Neural cell (in vitro differentiated cells): Measurements from ENCODE around the gene NME8. TPM values are rescaled to one million over a fixed set of nuclear protein-coding genes. Genes with fewer than 3 reads are reported as not detected.

Experiments
- H2AFZ ChIP-seq: fragments of 200-600, 300-800 bp; sonication (generic), shearing (Covaris generic); 2 replicates; pipeline ENCODE4 v1.6.0; 2014; ENCODE audit warnings: low read depth, mild to moderate bottlenecking, antibody characterized with exemption, low read length, moderate library complexity
- H3F3A ChIP-seq: fragments of 200-600 bp; shearing (Covaris generic); 2 replicates; pipeline ENCODE4 v1.6.1; 2016; ENCODE audit warnings: mild to moderate bottlenecking, moderate library complexity, mixed read lengths, antibody characterized with exemption, low read length; ENCODE audit not compliant: insufficient read depth, poor library complexity, severe bottlenecking
- H3K27ac ChIP-seq: fragments of 200-600, 300-800 bp; sonication (generic), shearing (Covaris generic); 2 replicates; pipeline ENCODE4 v1.5.1; 2014; ENCODE audit warnings: mild to moderate bottlenecking, low read length, moderate library complexity
- H3K27me3 ChIP-seq: fragments of 300-800, 200-600 bp; sonication (generic), shearing (Covaris generic); 2 replicates; pipeline ENCODE4 v1.6.0; 2014; ENCODE audit warnings: mild to moderate bottlenecking, low read depth, low read length, moderate library complexity; ENCODE audit not compliant: insufficient read depth
- H3K36me3 ChIP-seq: fragments of 300-800, 200-600 bp; sonication (generic), shearing (Covaris generic); 2 replicates; pipeline ENCODE4 v1.5.1; 2014; ENCODE audit warnings: mild to moderate bottlenecking, antibody characterized with exemption, low read length, moderate library complexity; ENCODE audit not compliant: insufficient read depth
- H3K4me2 ChIP-seq: fragments of 300-800, 200-600 bp; sonication (generic), shearing (Covaris generic); 2 replicates; pipeline ENCODE4 v1.6.0; 2014; ENCODE audit warnings: mild to moderate bottlenecking, low read length
- H3K4me3 ChIP-seq: fragments of 300-800, 200-600 bp; sonication (generic), shearing (Covaris generic); 2 replicates; pipeline ENCODE4 v1.5.1; 2014; ENCODE audit warnings: mild to moderate bottlenecking, low read length, moderate library complexity
- H3K79me2 ChIP-seq: fragments of 200-600 bp; shearing (Covaris generic); replicated peaks from 2 replicates; pipeline ENCODE4 v1.6.0; 2014; ENCODE audit warnings: mild to moderate bottlenecking, low read length, moderate library complexity; ENCODE audit not compliant: insufficient read depth
- H3K9ac ChIP-seq: fragments of 300-800, 200-600 bp; sonication (generic), shearing (Covaris generic); 2 replicates; pipeline ENCODE4 v1.6.1; 2016; ENCODE audit warnings: mild to moderate bottlenecking, low read length, mixed read lengths
- H3K9me2 ChIP-seq: fragments of 200-600 bp; shearing (Covaris generic); 2 replicates; pipeline ENCODE4 v1.6.1; 2016; ENCODE audit warnings: mild to moderate bottlenecking, low read length, mixed read lengths; ENCODE audit not compliant: insufficient read depth
- H3K9me3 ChIP-seq: fragments of 200-600, 300-800 bp; sonication (generic), shearing (Covaris generic); 2 replicates; pipeline ENCODE4 v1.6.1; 2016; ENCODE audit warnings: mild to moderate bottlenecking, mixed run types, low read length, moderate library complexity, mixed read lengths
- H4K20me1 ChIP-seq: fragments of 200-600 bp; shearing (Covaris generic); 2 replicates; pipeline ENCODE4 v1.6.1; 2016; ENCODE audit warnings: mild to moderate bottlenecking, mixed run types; ENCODE audit not compliant: insufficient read depth
- EP300 ChIP-seq: fragments of 450-650 bp; conservative IDR thresholded peaks from 2 replicates; pipeline ENCODE4 v1.6.1; 2014; ENCODE audit warnings: antibody characterized with exemption, mild to moderate bottlenecking, moderate library complexity; ENCODE audit not compliant: poor library complexity, severe bottlenecking
- EZH2 ChIP-seq: fragments of 200-600, 300-800 bp; shearing (Covaris generic), sonication (generic); IDR thresholded peaks from 2 replicates; pipeline ENCODE4 v1.6.1; 2014; ENCODE audit warnings: antibody characterized with exemption, low read length, borderline replicate concordance, mild to moderate bottlenecking; ENCODE audit not compliant: insufficient read depth, poor library complexity, severe bottlenecking
- MXI1 ChIP-seq: fragments of 450-650 bp; conservative IDR thresholded peaks from 2 replicates; pipeline ENCODE4 v1.6.1; 2014; ENCODE audit warnings: antibody characterized with exemption, mild to moderate bottlenecking; ENCODE audit not compliant: poor library complexity, severe bottlenecking
- POLR2AphosphoS5 ChIP-seq: IDR thresholded peaks from 2 replicates; pipeline ENCODE4 v1.6.1; 2012
- RAD21 ChIP-seq: fragments of 450-650 bp; conservative IDR thresholded peaks from 2 replicates; pipeline ENCODE4 v1.6.1; 2014; ENCODE audit warnings: antibody characterized with exemption, mild to moderate bottlenecking, moderate library complexity
- SMC3 ChIP-seq: fragments of 450-650 bp; conservative IDR thresholded peaks from 2 replicates; pipeline ENCODE4 v1.6.1; 2014; ENCODE audit warnings: antibody characterized with exemption, mild to moderate bottlenecking, moderate library complexity; ENCODE audit not compliant: poor library complexity
- TAF1 ChIP-seq: IDR thresholded peaks from 2 replicates; pipeline ENCODE4 v1.6.1; 2012; ENCODE audit warnings: low read depth
- polyA plus RNA-seq: library from polyadenylated mRNA; depleted of rRNA; stranded (reverse); fragments of >200 nt; gene quantifications from 2 replicates; pipeline ENCODE4 v1.2.3, GENCODE V29; 2014
- TF ChIP-seq, protein P1 (sequence below): fragments of 450-650 bp; IDR thresholded peaks from 2 replicates; pipeline ENCODE4 v1.5.1; 2014; ENCODE audit warnings: antibody characterized with exemption, mild to moderate bottlenecking, moderate library complexity; ENCODE audit not compliant: poor library complexity, severe bottlenecking
- TF ChIP-seq, protein P2 (sequence below): IDR thresholded peaks from 2 replicates; pipeline ENCODE4 v1.6.1; 2012; ENCODE audit warnings: borderline replicate concordance

NME8 gene
- polyA plus RNA-seq, 1 donor from 2014 or later, result not detected

DNA sequence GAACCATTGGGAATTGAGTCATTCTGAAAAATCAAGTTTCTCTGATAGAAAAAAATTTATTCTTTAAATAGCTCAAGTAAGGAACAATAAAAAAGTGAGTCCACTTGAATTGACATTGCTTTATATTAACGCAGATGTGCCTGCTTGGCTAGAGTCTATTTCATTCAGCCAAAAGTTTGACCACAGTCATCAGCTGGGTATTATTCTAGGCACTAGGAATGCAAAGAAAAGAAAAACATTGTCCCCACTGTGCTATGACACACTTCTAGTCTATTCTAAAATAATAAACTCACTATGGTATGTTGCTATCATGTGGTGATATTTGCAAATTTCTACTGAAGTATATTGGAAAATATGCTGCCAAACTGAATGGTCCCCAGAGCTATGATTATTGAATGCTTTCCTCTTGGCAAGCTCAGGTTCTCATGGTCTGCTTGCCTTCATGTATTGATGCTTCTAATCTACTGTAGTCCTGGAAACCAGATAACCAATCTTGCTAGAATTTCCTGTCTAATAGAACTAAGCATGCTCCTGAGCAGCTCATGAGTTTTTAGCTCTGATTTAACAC lies 59.9 kb downstream of the NME8 start:
- TF ChIP-seq EZH2 (no peak), MXI1 (no peak), POLR2AphosphoS5 (no peak), EP300 (no peak), SMC3 (no peak)
- Histone ChIP-seq H3K9me2 (no peaks in the 10 kb centered on the region), H3K27ac (no peak overlapping the region), H3K4me3 (no peak overlapping the region), H3K36me3 (no peaks in the 10 kb centered on the region), H3K9ac (no peak overlapping the region), H4K20me1 (no peaks in the 10 kb centered on the region), H3K4me2 (no peak overlapping the region), H2AFZ (no peak overlapping the region), H3K79me2 (no peaks in the 10 kb centered on the region), H3K9me3 (no peaks in the 10 kb centered on the region), H3K27me3 (no peaks in the 10 kb centered on the region), H3F3A (no peaks in the 10 kb centered on the region)

DNA sequence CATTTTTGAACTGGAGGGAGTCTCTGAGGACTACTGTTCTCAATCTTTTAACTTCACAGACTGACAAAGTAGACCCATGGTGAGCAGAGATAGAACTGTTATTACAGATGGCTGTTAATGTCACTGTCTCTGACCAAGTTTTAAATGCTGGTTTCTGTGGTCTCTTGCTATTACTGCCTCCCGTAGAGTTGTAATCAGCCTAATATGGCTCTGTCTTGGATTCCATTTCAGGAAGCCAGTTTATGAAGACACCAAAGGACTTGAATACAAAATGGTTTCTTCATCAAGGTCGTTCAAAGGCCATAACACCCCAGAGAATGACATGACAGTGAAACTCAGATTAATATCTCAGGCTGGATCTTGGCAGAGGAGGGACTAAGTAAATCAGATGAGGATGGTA lies 64.4 kb downstream of the NME8 start:
- Histone ChIP-seq H3K9me2 (no peaks in the 10 kb centered on the region), H3K27ac (no peak overlapping the region), H4K20me1 (no peaks in the 10 kb centered on the region), H2AFZ (no peak overlapping the region), H3K9me3 (no peaks in the 10 kb centered on the region), H3K4me2 (no peak overlapping the region), H3K9ac (no peak overlapping the region), H3K36me3 (no peaks in the 10 kb centered on the region), H3K4me3 (no peak overlapping the region), H3K79me2 (no peaks in the 10 kb centered on the region), H3K27me3 (peaks cover 33% of the 10 kb centered on the region), H3F3A (no peaks in the 10 kb centered on the region)
- no peak for TF ChIP-seq EP300
- TF ChIP-seq TAF1, result no peak
- TF ChIP-seq, protein P1, sequence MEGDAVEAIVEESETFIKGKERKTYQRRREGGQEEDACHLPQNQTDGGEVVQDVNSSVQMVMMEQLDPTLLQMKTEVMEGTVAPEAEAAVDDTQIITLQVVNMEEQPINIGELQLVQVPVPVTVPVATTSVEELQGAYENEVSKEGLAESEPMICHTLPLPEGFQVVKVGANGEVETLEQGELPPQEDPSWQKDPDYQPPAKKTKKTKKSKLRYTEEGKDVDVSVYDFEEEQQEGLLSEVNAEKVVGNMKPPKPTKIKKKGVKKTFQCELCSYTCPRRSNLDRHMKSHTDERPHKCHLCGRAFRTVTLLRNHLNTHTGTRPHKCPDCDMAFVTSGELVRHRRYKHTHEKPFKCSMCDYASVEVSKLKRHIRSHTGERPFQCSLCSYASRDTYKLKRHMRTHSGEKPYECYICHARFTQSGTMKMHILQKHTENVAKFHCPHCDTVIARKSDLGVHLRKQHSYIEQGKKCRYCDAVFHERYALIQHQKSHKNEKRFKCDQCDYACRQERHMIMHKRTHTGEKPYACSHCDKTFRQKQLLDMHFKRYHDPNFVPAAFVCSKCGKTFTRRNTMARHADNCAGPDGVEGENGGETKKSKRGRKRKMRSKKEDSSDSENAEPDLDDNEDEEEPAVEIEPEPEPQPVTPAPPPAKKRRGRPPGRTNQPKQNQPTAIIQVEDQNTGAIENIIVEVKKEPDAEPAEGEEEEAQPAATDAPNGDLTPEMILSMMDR, result no peak
- no peak for TF ChIP-seq SMC3
- no peak for TF ChIP-seq POLR2AphosphoS5
- no peak for TF ChIP-seq RAD21
- TF ChIP-seq, protein P2, sequence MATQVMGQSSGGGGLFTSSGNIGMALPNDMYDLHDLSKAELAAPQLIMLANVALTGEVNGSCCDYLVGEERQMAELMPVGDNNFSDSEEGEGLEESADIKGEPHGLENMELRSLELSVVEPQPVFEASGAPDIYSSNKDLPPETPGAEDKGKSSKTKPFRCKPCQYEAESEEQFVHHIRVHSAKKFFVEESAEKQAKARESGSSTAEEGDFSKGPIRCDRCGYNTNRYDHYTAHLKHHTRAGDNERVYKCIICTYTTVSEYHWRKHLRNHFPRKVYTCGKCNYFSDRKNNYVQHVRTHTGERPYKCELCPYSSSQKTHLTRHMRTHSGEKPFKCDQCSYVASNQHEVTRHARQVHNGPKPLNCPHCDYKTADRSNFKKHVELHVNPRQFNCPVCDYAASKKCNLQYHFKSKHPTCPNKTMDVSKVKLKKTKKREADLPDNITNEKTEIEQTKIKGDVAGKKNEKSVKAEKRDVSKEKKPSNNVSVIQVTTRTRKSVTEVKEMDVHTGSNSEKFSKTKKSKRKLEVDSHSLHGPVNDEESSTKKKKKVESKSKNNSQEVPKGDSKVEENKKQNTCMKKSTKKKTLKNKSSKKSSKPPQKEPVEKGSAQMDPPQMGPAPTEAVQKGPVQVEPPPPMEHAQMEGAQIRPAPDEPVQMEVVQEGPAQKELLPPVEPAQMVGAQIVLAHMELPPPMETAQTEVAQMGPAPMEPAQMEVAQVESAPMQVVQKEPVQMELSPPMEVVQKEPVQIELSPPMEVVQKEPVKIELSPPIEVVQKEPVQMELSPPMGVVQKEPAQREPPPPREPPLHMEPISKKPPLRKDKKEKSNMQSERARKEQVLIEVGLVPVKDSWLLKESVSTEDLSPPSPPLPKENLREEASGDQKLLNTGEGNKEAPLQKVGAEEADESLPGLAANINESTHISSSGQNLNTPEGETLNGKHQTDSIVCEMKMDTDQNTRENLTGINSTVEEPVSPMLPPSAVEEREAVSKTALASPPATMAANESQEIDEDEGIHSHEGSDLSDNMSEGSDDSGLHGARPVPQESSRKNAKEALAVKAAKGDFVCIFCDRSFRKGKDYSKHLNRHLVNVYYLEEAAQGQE, result no peak
